K562 (cell line): ENCODE results near the gene DNAH17. TPM values are rescaled to one million over a fixed set of nuclear protein-coding genes. Genes with fewer than 3 reads are reported as not detected.

ENCODE experiments used
- ATAC-seq: fragments of 200-7000 bp; cut with Tn5 transposase; 3 replicates; pipeline ENCODE4 v1.9.1; 2020; ENCODE audit warnings: moderate library complexity
- BruUV-seq: library from RNA; stranded (reverse); fragments of 400-500 nt; replicated peaks from 2 replicates; lab custom pipeline; 2021; lab: Mats Ljungman, UMichigan
- CTCF ChIA-PET: fragments of 300-600 bp; formaldehyde crosslinking; extraction: SDS; loops from one replicate; lab custom pipeline; 2021; ENCODE audit warnings: low intra/inter-chr PET ratio; lab: Yijun Ruan, JAX
- POLR2A ChIA-PET: fragments of 300-600, 350-650 bp; sonication (Branson Sonifier 250); formaldehyde crosslinking; extraction: SDS; loops from one replicate; lab custom pipeline; 2021; ENCODE audit warnings: antibody characterized with exemption, inconsistent platforms; lab: Yijun Ruan, JAX
- DNase-seq, 4 experiments: peaks; one replicate each; pipeline versions ENCODE4 v3.0.0 to v3.0.0-alpha.2; 2011 to 2018; ENCODE audit warnings: low spot score in 3 of 4, mixed read lengths in 3 of 4; ENCODE audit errors: extremely low read depth in 1 of 4
- FAIRE-seq: peaks from 2 replicates; lab custom pipeline; 2011; peaks lifted over from hg19 to GRCh38; lab: Jason Lieb, UNC
- H2AFZ ChIP-seq: 2 replicates; pipeline ENCODE4 v1.6.0; 2011; ENCODE audit warnings: low read depth, low read length, control low read depth, inconsistent platforms
- H3K27ac ChIP-seq: fragments of 200-600 bp; 3 replicates; pipeline ENCODE4 v1.8.0; 2011; ENCODE audit warnings: low read depth, mild to moderate bottlenecking, control low read depth, inconsistent platforms, low read length, moderate library complexity, mixed read lengths; ENCODE audit errors: extremely low read depth
- H3K27me3 ChIP-seq, 2 experiments: fragments of 300-600 bp in 1 of 2; 2 replicates in 1 of 2; 3 replicates in 1 of 2; pipeline versions ENCODE4 v1.6.0 to v1.8.0; 2011; ENCODE audit warnings: inconsistent platforms in 2 of 2, low read length in 2 of 2, mild to moderate bottlenecking in 1 of 2, mixed read lengths in 1 of 2, moderate library complexity in 1 of 2; ENCODE audit not compliant: control insufficient read depth in 2 of 2, insufficient read depth in 2 of 2
- H3K36me3 ChIP-seq: fragments of 300-600 bp; 3 replicates; pipeline ENCODE4 v1.8.0; 2011; ENCODE audit warnings: mild to moderate bottlenecking, low read length, inconsistent platforms; ENCODE audit not compliant: control insufficient read depth, insufficient read depth
- H3K4me1 ChIP-seq, 2 experiments: fragments of 200-600 bp in 1 of 2; replicated peaks in 1 of 2; 2 replicates in 1 of 2; 3 replicates in 1 of 2; pipeline versions ENCODE4 v1.5.1 to v1.8.0; 2011; ENCODE audit warnings: inconsistent platforms in 2 of 2, low read length in 2 of 2, mild to moderate bottlenecking in 1 of 2, mixed read lengths in 1 of 2, moderate library complexity in 1 of 2; ENCODE audit not compliant: control insufficient read depth in 2 of 2, insufficient read depth in 2 of 2
- H3K4me2 ChIP-seq: 2 replicates; pipeline ENCODE4 v1.6.1; 2011; ENCODE audit warnings: low read length, control low read depth, inconsistent platforms, mixed read lengths; ENCODE audit not compliant: insufficient read depth
- H3K4me3 ChIP-seq: fragments of 200-600 bp; sonication (generic), shearing (Covaris generic); 2 replicates; pipeline ENCODE4 v1.5.1; 2016; ENCODE audit warnings: control low read depth, inconsistent platforms
- H3K79me2 ChIP-seq: fragments of 200-600 bp; 3 replicates; pipeline ENCODE4 v1.8.0; 2011; ENCODE audit warnings: low read length, inconsistent platforms; ENCODE audit not compliant: control insufficient read depth, insufficient read depth
- H3K9ac ChIP-seq, 2 experiments: 2 replicates each; pipeline versions ENCODE4 v1.6.0 to v1.6.1; 2011; ENCODE audit warnings: low read depth in 2 of 2, low read length in 2 of 2, control low read depth in 1 of 2, inconsistent platforms in 1 of 2, mild to moderate bottlenecking in 1 of 2, mixed read lengths in 1 of 2; ENCODE audit not compliant: insufficient read depth in 1 of 2
- H3K9me1 ChIP-seq: one replicate; pipeline ENCODE4 v1.6.0; 2011; ENCODE audit warnings: inconsistent platforms, mild to moderate bottlenecking, low read length, moderate library complexity; ENCODE audit not compliant: control insufficient read depth, insufficient read depth
- H3K9me3 ChIP-seq: replicated peaks from 2 replicates; pipeline ENCODE4 v1.5.1; 2011; ENCODE audit warnings: low read depth, low read length, inconsistent platforms; ENCODE audit not compliant: control insufficient read depth, insufficient read depth
- H4K20me1 ChIP-seq: replicated peaks from 2 replicates; pipeline ENCODE4 v1.6.1; 2011; ENCODE audit warnings: low read length, inconsistent platforms, mixed read lengths; ENCODE audit not compliant: control insufficient read depth, insufficient read depth
- FOXK2 ChIP-seq, 2 experiments: fragments of 450-650 bp; IDR thresholded peaks in 1 of 2; conservative IDR thresholded peaks in 1 of 2; 2 replicates each; pipeline ENCODE4 v1.6.1; 2016; ENCODE audit warnings: low read depth in 2 of 2, mild to moderate bottlenecking in 1 of 2
- HNRNPH1 ChIP-seq: fragments of 200-400 bp; formaldehyde crosslinking; optimal IDR thresholded peaks from 2 replicates; pipeline ENCODE3; 2017; ENCODE audit warnings: low read depth, mild to moderate bottlenecking, low read length, moderate library complexity
- RFX1 ChIP-seq: fragments of 450-650 bp; IDR thresholded peaks from 2 replicates; pipeline ENCODE4 v1.6.1; 2016; ENCODE audit warnings: mild to moderate bottlenecking, moderate library complexity
- WGBS: fragments of 100-300 bp; shearing (Covaris generic); methylation state at CpG from one replicate; pipeline ENCODE4 v1.1.6; 2016; ENCODE audit warnings: low coverage, mixed read lengths; ENCODE audit not compliant: insufficient coverage; ENCODE audit errors: missing lambda C conversion rate; 5-methylcytosine and 5-hydroxymethylcytosine counted together
- in situ Hi-C: fragments of 300-500 bp; cut with MboI; formaldehyde crosslinking; loops from 4 replicates; pipeline ENCODE4 v1.15.0; 2018; ENCODE audit warnings: inconsistent platforms, mixed read lengths
- intact Hi-C: fragments of 100-400 bp; cut with micrococcal nuclease; formaldehyde crosslinking; loops from 2 replicates; pipeline ENCODE4 v1.14.2; 2022
- polyA plus RNA-seq, 8 experiments: library from polyadenylated mRNA; depleted of rRNA in 4 of 8; stranded (reverse) in 5 of 8; unstranded in 3 of 8; fragments of >200 nt; fragmentation: Nextera tagmentation in 2 of 8; fragmentation: Illumina TruSeq in 1 of 8; extraction: Ambion mirVana in 2 of 8; extraction: Trizol in 1 of 8; gene quantifications; 2 replicates each; pipeline versions ENCODE4 v1.2.1 to v1.2.3, GENCODE V29; 2011 to 2014; ENCODE audit warnings: inconsistent platforms in 1 of 8, missing spikeins in 1 of 8
- total RNA-seq, 7 experiments: library from RNA; depleted of rRNA in 6 of 7; stranded (reverse); fragments of >200 nt in 6 of 7; fragmentation: Illumina TruSeq in 2 of 7; extraction: Trizol in 2 of 7; gene quantifications; 2 replicates each; pipeline versions ENCODE4 v1.2.1 to v1.2.3, GENCODE V29; 2011 to 2021; ENCODE audit warnings: low replicate concordance in 1 of 7
- TF ChIP-seq, protein P1 (sequence below): fragments of 450-650 bp; IDR thresholded peaks from 2 replicates; pipeline ENCODE4 v1.6.1; 2018; ENCODE audit not compliant: partially characterized antibody
- TF ChIP-seq, protein P2 (sequence below): fragments of 250-450 bp; sonication (Bioruptor Pico); IDR thresholded peaks from 2 replicates; pipeline ENCODE4 v1.8.0; 2021; ENCODE audit warnings: moderate library complexity, mild to moderate bottlenecking, inconsistent platforms

The DNAH17 gene
- total and polyA plus RNA-seq, 9 of the 15 experiments (the other 6 are each of a cell fraction or from before 2014, with no cell fraction given), result under 0.01 to 0.06 (median 0.03) TPM; not detected in 5

DNA sequence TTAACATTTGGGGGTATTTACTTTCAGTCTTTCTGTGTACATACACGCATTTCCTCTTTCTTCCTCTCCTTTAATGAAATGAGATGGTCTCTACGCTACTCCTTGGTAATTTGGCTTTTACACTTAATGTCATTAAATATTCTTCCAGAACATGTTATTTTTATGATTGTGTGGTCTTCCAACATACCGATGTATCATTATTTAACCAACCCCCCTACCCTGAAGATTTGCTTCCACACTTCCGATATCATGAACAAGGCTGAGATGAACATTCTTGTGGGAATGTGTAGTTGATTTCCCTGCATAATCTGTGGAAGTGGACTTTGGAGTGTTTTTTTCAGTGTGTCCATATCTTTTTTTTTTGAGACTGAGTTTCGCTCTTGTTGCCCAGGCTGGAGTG is 201.0 kb downstream of the DNAH17 start:
- H3K4me2 ChIP-seq, result no peak overlapping the region
- peaks cover 5% of the 10 kb centered on the region for H3K9me1 ChIP-seq
- in situ Hi-C loops (no loop called here), intact Hi-C loops (no loop called here)
- FAIRE-seq (no peak), ATAC-seq (no peak), DNase-seq (no peak)
- BruUV-seq, result no TSS peak
- H3K79me2 ChIP-seq, result peaks cover 27% of the 10 kb centered on the region
- POLR2A ChIA-PET, result interaction anchor here (1.2 kb wide), 1 partner anchor 15 kb away, joined by 3 read pairs; no protein-coding TSS in a partner anchor
- CTCF ChIA-PET, result no interaction called here
- no peak overlapping the region for H3K9ac ChIP-seq
- WGBS, result 73% methylated on average over 5 of the region's 5 CpGs
- TF ChIP-seq, protein P1, sequence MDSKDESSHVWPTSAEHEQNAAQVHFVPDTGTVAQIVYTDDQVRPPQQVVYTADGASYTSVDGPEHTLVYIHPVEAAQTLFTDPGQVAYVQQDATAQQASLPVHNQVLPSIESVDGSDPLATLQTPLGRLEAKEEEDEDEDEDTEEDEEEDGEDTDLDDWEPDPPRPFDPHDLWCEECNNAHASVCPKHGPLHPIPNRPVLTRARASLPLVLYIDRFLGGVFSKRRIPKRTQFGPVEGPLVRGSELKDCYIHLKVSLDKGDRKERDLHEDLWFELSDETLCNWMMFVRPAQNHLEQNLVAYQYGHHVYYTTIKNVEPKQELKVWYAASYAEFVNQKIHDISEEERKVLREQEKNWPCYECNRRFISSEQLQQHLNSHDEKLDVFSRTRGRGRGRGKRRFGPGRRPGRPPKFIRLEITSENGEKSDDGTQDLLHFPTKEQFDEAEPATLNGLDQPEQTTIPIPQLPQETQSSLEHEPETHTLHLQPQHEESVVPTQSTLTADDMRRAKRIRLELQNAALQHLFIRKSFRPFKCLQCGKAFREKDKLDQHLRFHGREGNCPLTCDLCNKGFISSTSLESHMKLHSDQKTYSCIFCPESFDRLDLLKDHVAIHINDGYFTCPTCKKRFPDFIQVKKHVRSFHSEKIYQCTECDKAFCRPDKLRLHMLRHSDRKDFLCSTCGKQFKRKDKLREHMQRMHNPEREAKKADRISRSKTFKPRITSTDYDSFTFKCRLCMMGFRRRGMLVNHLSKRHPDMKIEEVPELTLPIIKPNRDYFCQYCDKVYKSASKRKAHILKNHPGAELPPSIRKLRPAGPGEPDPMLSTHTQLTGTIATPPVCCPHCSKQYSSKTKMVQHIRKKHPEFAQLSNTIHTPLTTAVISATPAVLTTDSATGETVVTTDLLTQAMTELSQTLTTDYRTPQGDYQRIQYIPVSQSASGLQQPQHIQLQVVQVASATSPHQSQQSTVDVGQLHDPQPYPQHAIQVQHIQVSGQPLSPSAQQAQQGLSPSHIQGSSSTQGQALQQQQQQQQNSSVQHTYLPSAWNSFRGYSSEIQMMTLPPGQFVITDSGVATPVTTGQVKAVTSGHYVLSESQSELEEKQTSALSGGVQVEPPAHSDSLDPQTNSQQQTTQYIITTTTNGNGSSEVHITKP, result no peak
- TF ChIP-seq, protein P2, sequence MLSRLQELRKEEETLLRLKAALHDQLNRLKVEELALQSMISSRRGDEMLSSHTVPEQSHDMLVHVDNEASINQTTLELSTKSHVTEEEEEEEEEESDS (CRISPR knock-in tag), result no peak
- no peak for TF ChIP-seq RFX1
- no peak for TF ChIP-seq HNRNPH1
- TF ChIP-seq FOXK2 (conservative IDR thresholded peaks at IDR 0.05 in 1 of 2, IDR thresholded peaks at IDR 0.05 in 1 of 2; ENCODE audit: low read depth in 2 of 2), result no peak
- peaks cover 3% of the 10 kb centered on the region for H4K20me1 ChIP-seq
- H3K27ac ChIP-seq, result no peak overlapping the region
- no peak overlapping the region for H3K4me3 ChIP-seq
- peaks cover 11% of the 10 kb centered on the region; the same call in 1 of the 3 replicates for H3K36me3 ChIP-seq
- H3K27me3 ChIP-seq, result peaks cover 0 to 6% of the 10 kb centered on the region in 2 experiments; a peak in 2 of 5 replicates
- no peaks in the 10 kb centered on the region for H3K9me3 ChIP-seq
- no peak overlapping the region for H2AFZ ChIP-seq
- peaks cover 14 to 18% of the 10 kb centered on the region in 2 experiments for H3K4me1 ChIP-seq
